Lung microvascular endothelial cell (primary cell): ENCODE results near the gene STX1A. TPM values are rescaled to one million over a fixed set of nuclear protein-coding genes. Genes with fewer than 3 reads are reported as not detected.

Experiments
- DNase-seq, 2 donors: peaks; one replicate each; pipeline versions ENCODE4 v3.0.0 to v3.0.0-alpha.2; 2010; ENCODE audit warnings: low read depth in 2 of 2
- total RNA-seq: library from RNA; depleted of rRNA; stranded (reverse); fragments of >200 nt; gene quantifications from 2 replicates; pipeline ENCODE4 v1.2.1, GENCODE V29; 2014

STX1A gene
- total RNA-seq, 1 donor from 2014 or later = 4.0 TPM

DNA sequence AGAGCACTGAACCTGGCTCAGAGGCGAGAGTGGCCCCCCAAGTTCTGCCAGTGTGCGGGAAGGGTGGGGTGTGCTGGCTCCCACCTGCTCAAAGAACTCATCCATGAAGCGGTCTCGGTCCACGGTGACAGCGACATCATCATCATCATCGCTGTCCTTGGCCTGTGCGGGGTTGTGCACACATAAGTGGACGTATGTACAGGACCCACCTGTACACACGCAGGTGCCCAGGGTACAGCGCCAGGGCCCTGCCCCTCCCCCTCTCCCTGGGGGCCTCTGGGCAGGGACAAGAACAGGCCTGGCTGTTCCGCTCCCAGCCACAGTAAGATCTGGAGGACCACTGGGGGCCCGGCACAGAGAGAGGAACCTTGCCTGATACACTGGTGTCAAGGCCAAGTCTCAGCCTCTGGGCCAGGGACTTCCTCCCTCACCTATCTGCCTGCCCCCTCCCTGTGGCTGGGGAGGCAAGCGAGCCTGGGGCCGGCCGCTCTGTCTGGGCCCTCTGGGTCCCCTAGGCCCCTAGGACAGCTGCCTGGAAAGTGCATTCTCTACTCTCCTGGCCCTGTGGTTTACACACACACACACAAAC, 10.4 kb downstream of the STX1A start:
- no peak for DNase-seq

DNA sequence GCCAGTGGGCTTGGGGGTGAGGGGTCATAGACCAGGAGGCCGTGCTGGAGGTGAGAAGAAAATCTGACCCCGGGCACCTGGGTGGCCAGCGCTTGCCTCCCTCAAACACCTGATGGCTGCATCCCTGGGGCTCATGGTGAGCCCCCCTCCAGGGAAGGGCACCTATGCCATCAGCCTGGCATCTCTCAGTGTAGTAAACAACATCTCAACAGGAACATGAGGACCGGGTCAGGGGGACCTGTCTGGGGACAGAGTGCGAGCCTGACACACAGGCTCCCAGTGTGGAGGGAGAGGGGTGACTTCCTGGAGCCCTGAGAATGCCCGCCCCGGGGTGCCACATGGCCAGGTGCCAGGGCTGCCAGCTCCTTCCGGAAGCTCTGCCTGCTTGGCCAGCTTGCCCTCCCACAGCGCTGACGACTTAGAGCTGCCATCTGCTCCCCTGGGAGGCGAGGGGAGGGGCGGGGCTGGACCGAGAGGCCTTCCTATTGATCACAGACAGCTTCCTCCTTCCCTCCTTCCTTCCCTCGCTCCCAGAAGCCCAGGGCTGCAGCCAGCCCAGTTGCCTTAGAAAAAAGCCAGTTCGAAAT, 12.3 kb downstream of the STX1A start:
- peak in 1 of 2 donors; percentile 37 for DNase-seq

DNA sequence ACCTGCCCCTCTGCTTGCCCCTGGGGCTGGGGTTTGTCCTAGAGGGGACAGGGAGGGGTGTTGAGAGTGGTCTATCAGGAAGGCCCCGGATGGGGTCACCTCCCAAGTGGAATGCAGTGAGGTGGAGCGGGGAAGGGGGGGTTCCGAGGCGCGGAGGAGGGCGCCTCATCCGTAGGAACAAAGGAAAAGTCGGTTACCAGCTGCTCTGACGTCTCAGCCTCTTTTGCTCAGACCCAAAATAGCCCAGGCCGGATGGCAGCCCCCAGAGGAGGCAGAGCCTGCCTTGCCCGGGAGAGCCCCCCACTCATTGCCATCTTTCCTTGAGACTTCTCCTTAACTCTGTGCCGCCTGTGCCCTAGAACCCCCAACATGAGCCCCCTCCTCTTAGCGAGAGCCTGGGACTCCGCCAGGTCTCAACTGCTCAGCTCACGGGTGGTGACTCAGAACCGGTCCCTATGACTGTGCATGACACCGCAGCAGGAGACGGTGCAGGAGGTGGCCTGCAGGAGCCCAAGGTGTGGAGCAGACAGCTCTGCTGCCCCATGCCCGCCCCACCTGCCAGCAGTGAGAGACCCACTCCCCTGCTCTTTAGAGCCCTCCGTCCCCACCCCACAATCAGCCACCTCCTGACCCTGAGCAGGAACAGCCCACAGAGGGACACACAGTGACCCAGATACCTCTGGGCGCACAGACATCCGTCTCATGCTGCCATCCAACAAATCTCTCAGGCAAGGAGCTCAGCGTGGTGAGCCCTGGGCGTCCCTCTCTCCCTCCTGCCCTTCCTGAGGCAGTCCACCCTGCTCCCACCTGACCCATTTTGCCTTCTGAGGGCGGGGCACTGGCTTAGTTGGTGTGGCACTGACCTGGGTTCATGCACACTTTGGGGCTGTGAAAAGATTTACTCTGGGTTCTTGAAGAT, 13.1 kb downstream of the STX1A start:
- DNase-seq = peak in 1 of 2 donors; percentile 56

DNA sequence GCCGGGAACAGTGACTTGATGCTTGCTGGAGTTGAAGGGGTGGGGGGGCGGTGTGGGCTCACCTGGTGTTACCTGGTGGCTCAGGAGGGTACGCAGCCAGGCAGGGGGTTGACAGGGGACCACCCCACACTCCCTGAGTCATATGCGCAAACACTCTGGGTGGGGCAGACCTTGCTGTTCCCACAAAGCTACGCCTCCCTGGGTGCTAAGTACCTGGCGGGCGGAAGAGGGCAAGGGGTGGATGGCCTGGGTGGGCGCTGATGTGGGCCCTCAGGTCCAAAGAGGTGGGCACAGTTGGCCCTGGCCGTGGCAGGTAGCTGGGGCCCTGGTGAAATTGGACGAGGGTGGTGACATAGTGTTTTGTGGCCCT, 13.9 kb downstream of the STX1A start:
- DNase-seq = no peak

DNA sequence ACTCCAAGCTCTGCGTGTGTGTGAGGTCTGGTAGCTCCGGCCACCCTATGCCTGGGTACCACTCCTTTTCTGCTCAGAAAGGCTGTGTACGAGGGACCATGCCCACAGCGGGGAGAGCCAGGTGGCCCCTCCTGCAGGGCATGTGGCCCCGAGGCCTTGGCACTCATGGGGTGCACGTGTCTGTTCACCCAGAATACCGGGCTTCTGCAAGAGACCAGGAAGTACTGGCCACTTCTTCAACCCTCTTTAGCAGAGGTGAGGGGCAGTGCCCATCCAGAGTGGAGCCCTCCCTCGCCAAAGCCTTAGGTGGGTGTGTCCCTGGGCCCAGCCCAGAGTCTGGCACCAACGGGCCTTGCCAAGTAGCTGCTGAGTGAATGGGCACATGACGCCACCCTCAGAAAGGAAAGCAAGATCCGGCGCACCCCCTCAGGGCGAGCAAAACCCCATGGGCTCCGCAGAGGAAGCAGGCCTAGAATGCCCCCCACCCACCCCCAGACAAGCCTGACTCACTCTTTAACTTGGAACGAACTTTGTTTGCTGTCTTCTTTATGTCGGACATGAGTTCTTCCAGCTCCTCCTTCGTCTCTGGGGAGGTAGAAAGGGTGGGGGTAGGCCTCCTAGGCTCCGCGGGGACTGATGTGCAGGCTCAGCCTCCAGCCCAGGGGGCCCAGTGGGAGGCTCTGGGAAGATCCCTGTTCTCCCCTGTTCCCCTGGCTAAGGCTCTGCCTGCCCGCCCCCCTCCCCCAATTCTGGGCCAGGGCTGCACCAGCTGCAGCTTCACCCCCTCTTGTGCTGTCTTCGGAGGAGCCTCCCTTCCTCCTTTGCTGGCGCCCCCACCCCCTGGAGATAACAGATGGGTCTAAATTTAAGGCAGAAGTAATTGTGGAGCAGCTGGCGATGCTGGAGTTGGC, 14.6 kb downstream of the STX1A start:
- DNase-seq = peak in 1 of 2 donors; percentile 48

DNA sequence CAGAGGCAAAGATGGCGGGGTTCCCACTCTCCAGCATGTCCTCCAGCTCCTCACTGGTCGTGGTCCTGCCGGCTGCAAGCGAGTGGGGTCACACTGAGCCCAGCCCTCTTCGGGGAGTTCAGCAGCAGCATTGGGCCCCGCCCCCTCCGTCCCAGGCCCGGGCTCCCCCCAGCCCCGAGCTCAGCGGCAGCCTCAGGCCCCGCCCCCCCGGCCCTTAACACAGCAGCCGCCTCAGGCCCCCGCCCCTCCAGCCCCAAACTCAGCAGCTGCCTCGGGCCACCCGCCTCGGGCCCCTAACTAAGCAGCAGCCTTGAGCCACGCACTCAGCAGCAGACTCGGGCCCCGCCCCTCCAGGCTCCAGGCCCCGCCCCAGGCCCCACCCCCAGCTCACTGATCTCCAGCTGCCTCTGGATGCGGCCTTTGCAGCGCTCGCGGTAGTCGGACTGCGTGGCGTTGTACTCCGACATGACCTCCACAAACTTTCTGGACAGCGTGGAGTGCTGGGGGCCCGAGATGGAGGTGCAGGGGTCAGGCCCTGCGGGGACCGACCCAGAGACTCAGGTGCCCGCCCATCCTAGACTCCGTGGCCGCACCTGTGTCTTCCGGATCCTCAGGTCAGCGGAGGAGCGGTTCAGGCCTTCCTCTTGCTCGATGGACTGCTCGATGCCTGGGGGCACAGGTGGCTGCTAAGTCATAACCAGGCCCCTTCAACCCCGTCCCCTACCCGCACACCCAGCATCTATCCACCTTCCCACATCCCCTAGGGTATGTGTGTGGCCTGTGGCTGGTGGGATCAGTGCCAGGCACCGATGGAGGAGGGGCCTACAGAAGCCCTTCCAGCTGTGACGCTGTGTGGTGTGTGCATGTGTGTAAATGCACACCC, 15.5 kb downstream of the STX1A start:
- DNase-seq = peak; percentile 48

DNA sequence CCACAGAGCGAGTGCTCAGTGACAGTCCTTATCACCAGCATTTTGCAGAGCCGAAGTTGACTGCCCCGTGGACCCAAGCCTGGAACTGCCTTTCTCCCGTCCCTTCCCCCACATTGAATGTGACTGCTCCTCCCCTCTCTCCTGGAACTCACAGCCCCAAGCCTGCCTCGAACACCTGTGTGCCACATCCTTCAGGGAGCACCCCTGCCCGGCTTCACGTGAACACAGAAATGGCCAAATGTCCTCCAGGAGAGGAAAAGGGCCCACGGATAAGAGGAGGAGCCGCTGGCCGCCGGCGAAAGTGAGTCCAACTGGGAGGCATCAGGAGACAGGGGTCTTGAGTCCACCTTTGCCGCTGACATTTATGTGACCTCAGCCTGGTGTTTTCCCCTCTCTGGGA, 16.2 kb downstream of the STX1A start:
- DNase-seq = no peak

DNA sequence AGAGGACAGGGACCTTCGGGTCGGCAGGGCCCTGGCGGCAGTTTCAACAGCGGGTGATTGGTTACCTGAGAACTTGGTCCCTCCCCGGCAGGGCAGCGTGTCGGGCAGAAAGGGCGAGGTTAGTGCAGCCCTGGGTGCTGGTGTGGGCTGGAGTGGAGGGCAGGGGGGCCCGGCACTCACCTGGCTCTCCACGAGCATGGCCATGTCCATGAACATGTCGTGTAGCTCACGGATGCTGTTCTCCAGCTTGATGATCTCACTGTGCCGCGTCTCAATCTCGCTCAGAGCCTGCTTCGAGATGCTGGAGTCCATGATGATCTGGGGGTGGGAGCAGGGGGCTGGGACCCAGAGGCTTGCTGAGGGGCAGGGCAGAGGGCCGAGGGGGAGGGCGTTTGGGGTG, 16.8 kb downstream of the STX1A start:
- DNase-seq = no peak

DNA sequence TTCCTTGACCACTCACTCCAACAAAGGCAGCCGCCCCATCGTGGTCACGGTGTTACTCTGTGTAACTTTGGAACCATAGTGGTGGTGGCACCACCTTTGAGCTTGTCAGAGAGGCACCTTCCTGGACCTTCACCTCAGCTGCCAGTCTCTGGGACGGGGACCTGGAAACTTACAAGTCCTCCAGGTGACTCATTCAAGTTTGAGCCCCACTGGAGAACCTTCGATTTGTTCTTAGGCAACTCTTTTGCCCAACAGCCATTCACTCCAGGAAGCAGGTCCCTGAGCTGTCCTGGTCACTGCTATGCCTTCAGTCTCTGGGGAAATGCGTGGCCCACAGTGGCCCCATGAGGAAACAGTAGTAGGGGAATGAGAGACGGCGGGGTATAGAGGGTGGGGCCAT, 17.2 kb downstream of the STX1A start:
- no peak for DNase-seq

DNA sequence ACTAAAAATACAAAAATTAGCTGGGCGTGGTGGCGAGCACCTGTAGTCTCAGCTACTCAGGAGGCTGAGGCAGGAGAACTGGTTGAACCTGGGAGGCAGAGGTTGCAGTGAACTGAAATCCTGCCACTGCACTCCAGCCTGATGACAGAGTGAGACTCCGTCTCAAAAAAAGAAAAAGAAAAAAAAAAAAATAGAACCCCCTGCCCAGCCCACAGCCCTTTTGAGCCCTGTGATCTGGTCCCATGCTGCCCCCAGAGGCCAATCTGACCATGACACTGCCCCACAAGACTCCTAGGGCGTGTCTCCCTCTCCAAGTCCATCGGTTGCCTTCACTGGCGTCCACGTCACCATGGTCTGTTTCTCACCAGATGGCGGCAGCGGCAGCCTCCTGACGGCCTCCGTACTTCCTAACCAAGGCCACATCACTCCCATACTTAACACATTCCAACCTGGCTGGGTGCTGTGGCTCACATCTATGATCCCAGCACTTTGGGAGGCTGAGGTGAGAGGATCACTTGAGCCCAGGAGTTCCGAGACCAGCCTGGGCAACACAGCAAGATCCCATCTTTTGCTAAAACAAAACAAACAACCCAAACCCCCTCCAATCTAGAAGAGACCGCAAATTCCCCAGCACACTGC, 18.0 kb downstream of the STX1A start:
- DNase-seq = peak; percentile 41 to 74

DNA sequence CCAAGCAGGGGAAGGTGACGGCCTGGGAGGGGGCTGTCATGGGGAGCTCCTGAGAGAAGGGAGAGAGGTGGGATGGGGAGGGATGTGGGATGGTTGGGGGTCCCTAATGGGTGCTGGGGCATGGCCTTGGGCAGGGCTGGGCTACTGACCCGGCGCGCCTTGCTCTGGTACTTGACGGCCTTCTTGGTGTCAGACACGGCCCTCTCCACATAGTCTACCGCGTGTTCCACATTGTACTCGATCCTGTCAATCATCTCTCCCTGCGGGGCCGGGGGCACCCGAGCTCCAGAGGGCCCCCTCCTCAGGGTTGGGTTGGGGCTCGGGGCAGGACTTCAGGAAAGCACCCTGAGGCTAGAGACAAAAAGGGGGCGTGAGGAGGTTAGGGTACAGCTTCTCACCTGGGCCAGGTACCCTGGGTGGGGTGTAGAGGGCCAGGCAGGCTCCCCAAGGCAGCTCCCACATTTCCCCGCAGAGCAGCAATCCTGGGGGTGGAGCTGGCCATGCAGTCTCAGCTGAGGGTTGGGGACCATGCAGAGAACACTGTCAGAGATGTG, 18.8 kb downstream of the STX1A start:
- no peak for DNase-seq

DNA sequence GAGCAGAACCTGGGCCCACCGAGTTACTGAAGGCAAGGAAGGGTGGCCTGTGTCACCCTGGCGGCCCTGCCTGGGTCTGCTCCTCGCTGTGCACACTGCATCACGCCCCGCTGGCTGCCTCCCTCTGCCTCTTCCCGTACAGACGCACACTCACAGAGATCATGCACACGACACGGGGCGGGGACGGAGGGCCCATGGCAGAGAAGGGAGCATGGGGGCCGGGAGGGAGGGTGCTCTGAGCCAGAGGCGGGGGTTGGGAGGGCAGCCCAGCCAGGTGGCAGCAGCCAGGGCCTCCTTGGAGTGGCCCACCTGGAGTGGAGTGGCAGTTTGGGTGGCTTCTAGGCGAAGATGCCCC, 19.4 kb downstream of the STX1A start:
- no peak for DNase-seq

DNA sequence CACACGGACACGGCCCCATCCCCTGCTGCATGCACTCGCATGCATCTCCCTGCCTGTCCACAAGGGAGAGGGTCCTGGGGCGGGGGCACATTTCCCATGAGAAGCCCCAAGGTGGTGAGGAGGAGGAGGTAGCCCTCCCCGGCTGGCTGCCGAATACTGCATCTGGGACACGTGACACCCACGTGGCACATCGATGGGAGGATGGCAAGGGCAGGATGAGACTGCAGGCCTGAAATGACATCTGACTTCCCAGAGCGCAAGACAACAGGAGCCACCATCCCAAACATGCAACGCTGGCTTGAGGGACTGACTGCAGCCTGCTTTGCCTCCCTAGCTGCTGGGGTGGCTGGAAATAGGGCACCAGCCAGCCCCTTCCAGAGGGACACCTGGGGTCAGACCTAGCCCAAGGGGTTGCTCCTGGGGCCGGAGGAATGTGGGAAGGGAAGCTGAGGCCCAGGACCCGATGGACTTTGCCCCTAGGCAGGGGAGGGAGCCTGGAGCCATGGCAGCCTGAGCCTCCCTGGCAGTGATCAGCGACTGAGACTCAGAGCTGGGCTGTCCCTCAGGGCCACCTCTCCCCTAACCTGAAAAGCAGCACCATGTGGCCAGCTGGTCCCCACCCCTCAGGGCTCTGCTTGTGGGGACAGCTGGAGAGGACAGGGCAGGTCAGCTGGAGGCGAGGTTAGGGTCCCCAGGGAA, 19.9 kb downstream of the STX1A start:
- DNase-seq = no peak

DNA sequence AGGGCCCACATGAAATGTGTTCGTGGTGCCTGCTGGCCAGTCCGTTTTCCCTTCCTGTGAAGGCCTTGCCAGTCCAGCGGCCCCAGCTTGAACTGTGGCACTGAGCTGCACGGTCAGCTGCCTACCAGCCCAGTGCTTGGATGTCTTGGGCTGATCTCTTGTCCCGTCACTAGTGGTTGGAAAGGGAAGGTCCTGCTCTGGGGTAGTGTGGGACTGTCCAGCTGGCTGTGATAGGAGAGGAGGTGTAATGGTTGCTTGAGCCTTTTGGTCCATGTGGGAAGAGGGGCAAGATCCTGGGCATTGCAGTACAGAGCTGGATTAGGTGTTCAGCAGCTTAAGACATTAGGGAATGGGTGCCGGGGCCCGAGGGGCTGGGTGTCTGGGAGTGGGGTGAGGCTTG, 21.1 kb downstream of the STX1A start:
- DNase-seq = no peak

DNA sequence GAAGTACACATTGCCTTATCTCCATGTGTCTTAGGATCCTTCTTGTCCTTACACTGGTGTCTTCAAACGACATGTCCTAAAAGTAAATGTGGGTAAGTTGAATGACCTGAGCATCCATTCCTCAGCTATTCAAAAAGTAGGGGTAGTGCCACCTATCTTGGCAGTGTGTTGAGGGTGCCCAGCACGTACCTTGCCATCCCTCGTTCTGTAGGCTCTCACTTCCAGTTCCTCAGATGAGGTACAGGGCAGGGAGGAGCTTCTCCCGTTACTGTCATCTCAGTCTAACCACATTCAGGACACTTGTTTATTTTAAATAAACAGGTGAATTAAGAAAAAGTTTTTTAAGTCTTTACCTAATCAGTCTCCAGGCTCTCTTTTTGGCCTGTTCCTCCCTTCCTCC, 23.1 kb downstream of the STX1A start:
- DNase-seq = no peak

DNA sequence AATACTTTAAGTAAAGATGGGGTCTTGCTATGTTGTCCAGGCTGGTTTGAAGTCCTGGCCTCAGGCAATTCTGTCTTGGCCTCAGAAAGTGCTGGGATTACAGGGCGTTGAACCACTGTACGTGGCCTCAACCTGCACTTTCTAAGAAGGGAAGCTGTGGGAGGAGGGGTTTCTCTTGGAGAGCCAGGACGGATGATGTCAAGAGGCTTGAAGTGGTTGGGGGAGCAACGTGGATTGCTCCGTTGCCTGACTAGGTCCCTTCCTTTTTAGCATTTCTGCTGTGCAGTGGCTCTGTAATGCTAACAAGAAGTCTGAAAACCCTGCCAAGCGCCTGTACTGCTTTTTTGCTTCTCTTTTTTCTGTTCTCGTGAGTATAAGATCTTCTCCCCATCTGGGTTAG, 28.8 kb downstream of the STX1A start:
- no peak for DNase-seq

DNA sequence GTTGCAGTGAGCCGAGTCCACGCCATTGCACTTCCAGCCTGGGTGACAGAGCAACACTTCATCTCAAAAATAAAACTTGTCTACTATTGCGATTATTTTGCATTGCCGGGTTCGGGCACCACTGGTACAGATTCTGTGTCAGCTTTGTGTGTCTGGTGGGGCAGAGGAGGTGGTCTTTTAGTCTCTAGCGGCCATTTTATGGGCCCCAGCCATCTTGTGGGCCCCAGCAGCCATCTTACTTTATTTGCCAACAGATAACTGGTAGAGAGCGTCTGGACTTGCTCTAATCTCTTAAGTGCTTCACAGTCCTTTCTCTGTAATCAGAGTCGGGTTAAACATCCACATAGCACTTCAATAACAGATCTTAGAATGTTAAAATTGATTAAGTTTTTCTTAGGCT, 31.2 kb downstream of the STX1A start:
- no peak for DNase-seq

DNA sequence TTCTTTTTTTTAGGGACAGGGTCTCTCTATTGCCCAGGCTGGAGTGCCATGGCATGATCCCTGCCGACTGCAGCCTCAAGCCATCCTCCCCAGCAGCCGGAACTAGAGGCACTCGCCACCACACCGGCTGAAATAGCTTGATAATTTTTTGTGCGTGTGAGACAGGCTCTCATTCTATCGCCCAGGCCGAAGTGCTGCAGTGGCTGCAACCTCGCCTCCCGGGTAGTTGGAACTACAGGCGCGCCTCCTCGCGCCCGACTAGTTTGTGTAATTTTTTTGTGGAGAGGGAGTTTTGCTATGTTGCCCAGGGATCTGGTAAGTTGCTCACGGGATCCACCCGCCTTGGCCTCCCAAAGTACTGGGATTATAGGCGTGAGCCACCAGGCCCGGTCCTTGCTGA, 34.2 kb downstream of the STX1A start:
- no peak for DNase-seq
